Activated T-cell treated with anti-CD3 and anti-CD28 coated beads, Interleukin-2, amount 50 U/mL, for 1 hour (primary cell): ENCODE results near the gene TOGARAM1.

ENCODE experiments used
- DNase-seq: peaks from one replicate; pipeline ENCODE4 v3.0.0-alpha.2; 2020

Gene TOGARAM1

DNA sequence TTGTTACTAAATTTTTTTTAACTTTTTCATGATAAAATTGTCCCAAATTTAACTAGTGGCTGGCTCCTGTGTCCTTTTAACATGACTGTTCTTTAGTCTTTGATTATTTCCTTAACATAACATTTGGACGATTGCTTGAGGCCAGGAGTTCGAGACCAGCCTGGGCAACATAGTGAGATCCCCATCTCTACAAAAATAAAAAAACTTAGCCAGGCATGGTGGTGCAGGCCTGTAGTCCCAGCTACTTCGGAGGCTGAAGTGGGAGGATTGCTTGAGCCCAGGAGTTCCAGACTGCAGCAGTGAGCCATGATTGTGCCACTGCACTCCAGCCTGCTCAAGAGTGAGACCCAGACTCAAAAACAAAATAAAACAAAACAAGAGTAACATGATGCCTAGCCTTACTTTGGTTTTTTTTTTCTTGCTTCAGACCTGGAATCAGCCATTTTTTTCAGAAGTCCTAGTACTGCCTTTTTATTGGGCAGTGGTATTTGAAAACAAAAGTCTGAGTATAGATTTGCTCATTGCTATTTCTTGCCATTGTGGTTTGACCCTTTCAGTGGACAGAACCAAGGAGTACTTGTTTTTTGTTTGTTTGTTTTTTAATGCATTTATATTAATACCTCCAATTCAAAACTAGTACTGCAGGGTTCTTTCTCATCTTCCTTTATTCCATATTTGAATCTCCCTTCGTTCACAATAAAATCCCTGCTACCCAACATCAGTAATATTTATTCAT lies 4.8 kb downstream of the TOGARAM1 start:
- DNase-seq, result no peak

DNA sequence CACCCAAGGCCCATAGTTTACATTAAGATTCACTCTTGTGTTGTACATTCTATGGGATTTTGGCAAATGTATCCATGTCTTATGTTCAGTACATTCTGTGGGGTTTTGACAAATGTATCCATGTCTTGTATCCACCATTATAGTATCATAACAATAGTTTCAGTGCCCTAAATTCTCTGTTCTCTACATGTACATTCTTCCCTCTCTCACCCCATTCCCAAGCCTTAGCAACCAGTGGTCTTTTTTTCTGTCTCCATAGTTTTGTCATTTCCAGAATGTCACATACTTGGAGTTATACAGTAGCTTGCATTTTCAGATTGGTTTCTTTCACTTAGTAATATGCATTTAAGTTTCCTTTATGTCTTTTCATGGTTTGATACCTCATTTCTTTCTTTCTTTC lies 6.7 kb downstream of the TOGARAM1 start:
- no peak for DNase-seq

DNA sequence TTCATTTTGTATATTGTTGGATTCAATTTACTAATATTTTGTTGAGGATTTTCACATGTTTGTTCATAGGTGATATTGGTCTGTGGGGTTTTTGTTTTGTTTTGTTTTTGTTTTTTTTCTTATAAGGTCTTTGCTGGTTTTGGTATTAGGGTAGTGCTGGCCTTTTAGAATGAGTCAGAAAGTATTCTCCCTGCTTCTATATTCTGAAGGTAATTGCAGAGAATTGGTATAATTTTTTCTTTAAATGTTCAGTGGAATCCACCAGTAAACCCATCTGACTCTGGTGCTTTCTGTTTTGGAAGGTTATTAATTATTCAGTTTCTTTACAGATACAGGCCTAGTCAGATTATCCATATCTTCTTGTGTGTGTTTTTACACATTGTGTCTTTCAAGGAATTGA lies 8.9 kb downstream of the TOGARAM1 start:
- no peak for DNase-seq

DNA sequence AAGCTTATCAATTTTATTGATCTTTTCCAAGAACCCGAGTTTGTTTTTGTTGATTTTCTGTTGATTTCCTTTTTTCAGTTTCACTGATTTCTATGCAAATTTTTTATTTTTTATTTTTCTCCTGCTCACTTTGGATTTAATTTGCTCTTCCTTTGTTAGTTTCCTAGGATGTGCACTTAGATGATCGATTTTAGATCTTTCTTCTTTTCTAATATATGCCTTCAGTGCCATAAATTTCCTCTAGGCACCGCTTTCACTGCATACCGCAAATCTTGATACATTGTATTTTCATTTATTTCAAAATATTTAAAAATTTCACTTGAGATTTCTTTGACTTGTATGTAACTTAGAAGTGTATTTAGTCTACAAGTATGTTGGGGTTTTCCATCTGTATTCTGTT lies 9.5 kb downstream of the TOGARAM1 start:
- no peak for DNase-seq

DNA sequence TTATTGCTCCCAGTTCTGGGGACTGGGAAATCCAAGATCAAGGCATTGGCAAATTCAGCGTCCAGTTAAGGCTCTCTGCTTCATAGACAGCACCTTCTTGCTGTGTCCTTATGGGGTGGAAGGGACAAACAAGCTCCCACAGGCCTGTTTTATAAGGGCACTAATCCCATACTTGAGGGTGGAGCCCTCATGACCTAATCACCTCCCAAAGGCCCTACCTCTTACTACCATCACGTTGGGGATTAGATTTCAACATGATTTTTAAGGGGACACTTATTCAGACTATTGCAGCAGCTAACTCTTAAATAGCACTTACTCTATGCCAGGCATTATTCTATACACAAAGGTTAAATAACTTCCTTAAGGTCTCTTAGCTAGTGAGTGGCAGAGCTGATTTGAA lies 17.3 kb downstream of the TOGARAM1 start:
- DNase-seq, result no peak

DNA sequence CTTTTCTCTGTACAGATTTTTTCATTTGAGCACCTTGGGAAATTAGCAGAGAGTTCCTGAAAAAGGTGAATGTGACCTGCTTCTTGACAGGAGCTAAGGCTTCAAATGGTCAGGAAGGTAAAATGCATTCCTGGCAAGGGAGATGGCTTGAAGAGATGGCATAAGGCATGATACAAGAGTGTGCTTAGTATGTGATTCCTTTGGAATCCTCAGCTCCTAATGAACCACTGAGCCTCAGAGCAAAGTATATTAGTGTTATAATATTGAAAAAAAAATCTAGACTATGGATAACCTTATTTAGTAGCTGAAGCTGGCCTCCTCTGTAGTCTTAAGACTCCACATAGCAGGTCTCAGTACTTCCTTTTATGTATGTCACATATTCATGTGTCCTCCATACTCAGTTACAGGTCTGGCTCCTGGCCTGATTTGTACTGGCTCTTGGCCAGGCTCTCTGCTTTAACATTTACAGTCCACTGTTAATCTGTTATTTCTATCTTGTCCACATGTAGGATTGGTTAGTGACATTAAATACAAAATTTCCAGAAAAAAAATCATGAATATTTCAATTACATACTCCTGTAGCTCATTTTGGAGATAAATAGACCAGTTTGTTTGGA lies 17.9 kb downstream of the TOGARAM1 start:
- no peak for DNase-seq

DNA sequence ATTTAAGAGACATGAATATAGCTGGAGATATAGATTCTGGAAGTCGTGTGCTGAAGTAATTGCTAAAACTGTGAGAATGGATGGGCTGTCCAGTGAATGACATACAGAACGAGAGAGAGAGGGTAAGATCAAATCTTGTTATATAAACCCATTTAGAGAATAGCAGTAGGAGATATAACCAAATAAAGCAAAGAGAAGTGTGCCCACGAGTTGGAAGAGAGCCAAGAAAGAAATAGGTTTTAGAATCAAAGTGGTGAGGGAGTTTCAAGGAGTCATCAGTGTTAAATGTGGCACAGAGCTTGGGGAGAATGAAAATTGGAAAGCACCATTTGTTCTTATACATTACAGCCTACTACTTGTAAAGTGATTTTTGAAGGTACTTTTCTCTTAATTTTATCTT lies 19.2 kb downstream of the TOGARAM1 start:
- no peak for DNase-seq

DNA sequence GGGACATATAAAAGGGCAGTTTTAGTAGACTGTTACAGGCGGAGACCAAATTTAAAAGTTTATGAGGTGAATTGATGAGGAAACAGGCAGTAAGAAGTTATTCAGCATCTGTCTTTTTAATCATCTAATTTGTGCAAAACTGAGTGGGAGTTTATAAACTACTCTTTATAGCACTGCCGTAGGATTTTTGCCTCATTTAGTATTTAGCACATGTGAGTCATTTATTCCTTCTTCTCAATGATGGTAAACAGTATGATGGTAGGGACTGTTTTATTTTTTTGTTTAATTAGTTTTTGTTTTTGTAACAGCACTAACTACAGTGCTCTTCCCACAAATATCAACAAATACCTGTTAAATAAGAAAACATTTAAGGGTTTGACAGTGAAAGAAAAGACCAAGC lies 20.6 kb downstream of the TOGARAM1 start:
- DNase-seq, result no peak

DNA sequence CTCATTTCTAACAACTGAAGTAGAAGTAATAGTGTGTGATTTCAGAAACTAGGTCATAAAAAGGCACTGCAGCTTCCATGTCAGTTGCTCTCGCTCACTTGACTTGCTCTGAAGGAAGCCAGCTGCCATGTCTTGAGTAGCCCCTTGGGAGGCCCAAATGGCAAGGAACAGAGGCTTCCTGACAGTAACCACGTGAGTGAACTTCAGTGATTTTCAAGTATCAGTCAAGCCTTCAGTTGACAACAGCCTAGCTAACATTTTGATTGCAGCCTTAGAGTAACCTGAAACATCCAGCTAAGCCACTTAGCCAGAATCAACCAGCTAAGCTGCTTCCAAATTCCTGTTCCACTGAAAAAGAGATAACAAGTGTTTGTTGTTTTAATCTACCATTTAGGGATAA lies 26.7 kb downstream of the TOGARAM1 start:
- no peak for DNase-seq

DNA sequence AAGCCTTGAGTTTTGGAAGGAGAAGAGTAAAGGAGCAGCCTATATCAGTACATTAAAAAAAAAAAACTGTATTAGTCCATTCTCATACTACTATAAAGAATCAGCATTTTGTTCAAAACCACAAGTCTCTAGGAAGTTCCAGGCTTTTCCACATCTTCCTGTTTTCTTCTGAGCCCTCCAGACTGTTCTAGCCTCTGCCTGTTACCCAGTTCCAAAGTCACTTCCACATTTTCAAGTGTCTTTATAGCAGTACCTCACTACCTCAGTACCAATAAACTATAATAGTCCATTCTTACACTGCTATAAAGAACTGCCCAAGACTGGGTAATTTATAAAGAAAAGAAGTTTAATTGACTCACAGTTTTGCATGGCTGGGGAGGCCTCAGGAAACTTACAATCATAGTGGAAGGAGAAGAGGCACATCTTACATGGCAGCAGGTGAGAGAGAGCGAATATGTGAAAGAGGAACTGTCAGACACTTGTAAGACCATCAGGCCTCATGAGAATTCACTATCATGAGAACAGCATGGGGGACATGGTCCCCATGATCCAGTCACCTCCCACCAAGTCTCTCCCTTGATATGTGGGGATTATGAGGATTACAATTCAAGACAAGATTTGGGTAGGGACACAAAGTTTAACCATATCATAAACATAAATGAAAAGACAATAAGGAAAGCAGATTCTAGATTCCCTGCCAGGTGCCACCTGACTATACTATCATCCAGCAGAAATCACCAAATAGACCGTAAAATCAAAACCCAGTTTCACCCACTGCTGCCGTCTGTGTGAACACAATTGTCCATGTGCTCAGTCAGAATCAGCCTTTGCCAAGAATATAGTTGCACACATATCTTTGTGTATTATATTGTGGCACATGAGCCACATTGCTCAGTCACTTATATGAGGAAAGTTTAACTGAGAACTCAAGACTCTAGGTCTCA lies 27.8 kb downstream of the TOGARAM1 start:
- no peak for DNase-seq

DNA sequence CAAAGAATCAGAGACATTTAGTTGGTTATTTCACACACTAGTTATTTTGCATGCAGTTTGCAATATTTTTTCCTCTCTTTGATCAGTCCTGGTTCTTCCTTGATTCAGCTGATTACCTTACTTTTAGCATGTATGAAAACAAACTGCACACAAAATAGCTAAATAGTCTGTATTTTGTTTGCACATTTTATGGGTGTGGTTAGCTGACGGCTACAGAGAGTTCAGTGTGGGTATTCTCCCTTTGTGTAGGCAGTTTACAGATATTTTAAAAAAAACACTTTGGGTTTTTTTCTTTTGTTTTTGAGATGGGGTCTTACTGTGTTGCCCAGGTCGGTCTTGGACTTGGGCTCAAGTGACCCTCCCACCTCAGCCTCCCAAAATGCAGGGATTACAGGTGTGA lies 28.5 kb downstream of the TOGARAM1 start:
- DNase-seq, result no peak

DNA sequence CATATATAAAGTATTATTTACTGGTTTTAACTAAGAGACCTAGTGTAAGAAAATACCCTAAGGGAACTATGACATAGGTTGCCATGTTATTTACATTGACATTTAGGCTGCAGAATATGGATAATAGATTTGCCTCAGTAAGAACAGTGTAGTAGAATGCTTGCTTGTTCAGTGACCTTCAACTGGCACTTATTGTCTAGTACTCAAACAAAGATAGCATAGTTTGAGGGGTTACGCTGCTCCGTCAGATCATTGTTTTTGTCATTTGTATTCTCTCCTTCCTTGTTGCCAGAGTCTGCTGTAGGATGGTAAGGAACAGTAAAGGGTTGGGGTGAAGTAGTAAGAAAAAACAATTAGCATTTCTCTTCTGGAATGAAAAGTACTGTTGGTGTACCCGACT lies 33.2 kb downstream of the TOGARAM1 start:
- no peak for DNase-seq

DNA sequence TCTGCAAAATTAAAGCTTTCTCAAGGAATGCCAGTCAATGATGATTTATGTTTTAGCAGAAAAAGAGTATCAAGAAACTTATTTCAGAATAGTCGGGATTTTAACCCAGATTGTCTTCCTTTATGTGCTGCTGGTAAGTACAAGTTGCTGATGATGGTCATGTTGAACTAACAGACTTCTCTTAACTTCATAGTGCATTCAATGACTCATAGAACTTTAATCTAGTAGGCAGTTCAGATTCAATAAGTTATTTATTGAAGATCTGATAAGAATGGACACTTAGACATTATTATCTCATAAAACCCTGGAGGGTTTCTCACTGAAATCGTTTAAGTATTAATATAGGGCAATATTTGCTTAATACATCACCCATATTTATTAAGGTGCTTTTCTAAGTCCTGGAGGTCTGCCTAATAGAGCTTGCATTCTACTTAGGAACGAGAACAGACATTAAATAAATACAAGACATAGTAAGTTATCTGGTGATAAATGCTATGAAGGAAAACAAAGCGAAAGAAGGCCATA lies 33.8 kb downstream of the TOGARAM1 start:
- DNase-seq, result no peak

DNA sequence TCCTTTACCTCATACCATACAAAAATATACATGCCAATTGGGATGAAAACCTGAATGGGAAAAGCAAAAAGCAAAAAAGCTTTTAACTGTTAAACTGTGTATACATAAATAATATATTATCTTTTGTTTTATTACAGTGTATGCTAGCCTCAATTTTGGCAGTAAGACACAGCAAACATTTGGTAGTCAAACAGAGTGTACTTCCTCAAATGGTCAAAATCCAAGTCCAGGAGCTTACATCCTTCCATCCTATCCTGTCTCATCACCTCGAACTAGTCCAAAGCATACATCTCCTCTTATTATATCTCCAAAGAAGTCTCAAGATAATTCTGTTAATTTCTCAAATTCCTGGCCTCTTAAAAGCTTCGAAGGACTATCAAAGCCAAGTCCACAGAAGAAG lies 41.9 kb downstream of the TOGARAM1 start:
- no peak for DNase-seq

DNA sequence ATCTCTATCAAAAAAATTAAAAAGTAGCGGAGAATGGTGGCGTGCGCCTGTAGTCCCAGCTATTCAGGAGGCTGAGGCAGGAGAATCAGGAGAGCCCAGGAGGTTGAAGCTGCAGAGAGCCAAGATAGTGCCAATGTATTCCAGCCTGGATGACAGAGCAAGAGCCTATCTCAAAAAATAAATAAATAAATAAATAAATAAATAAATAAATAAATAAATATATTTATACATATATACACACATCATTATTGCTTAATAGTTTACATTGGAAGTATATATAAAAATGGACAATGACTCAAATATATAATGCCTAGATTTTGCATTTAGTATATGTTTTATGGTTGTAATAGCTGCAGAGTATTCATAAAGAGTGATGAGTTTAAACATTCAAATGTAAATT lies 53.1 kb downstream of the TOGARAM1 start:
- no peak for DNase-seq

DNA sequence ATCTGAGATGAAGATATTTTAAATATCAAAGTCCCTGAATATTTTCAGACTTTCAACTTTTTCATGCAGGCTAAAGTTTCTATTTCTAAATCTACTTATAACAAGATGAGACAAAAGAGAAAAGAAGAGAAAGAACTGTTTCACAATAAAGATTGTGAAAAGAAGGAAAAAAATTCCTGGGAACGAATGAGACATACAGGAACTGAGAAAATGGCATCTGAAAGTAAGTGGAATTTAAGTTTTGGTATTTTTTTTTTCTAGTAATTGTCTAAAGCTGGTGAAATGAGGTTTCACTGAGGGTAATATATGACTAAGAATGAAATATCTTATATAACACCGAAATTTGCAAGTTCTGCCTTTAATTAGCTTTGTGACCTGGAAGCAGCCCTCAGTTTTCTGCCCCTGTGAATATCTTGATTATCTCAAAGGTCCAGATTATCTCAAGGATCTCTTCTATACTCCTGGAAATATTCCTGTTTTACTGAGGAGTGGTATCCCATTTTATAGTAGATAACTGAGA lies 66.2 kb downstream of the TOGARAM1 start:
- no peak for DNase-seq

DNA sequence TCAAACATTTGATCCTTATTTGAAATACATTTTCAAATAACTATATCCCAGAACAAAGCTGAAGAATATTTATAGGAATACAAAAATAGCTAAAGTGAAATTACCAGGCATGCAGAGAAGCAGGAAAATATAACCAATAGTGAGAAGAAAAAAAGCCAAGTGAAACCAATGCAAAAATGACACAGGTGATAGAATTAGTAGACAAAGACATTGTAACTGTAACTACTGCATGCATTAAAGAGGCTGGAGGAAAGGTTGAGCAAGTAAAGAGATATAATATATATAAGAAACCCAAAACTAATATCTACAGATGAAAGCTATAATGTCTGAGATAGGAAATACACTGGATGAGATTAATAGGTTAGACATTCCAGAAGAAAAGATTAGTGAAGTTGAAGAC lies 72.7 kb downstream of the TOGARAM1 start:
- no peak for DNase-seq

DNA sequence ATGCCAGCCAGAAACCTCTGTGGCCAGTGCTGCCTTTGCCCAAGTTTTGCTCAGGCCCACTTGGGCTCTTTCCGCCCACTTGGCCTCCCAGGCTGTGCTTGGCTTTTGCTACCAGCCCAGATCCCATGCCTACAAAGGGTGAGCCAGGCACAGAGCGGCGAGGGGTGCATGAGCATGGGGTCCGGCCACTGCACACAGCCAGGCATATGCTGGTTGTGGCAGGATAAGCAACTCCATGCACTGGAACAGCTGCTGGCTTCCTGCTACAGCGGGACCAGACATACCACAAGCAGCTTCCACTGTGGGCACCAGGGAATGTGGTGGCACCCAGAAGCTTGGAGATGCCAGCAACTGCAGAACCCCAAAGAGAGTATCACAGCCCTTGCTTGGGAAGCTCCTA lies 76.3 kb downstream of the TOGARAM1 start:
- no peak for DNase-seq

DNA sequence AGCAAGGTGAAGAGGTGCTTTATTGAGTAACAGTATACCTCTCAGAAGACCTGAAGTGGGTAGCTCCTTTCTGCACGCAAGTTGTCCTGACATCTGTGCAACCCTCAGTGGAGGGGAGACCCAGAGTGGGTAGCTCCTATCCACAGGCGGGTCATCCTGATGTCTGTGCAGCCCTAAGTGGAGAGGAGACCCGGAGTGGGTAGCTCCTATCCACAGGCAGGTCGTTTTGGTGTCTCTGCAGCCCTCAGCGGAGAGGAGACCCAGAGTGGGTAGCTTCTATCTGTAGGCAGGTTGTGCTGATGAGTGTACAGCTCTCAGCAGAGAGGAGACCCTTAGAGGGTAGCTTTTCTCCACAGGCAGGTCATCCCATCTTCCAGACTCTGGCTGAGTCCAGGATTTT lies 76.9 kb downstream of the TOGARAM1 start:
- DNase-seq, result no peak

DNA sequence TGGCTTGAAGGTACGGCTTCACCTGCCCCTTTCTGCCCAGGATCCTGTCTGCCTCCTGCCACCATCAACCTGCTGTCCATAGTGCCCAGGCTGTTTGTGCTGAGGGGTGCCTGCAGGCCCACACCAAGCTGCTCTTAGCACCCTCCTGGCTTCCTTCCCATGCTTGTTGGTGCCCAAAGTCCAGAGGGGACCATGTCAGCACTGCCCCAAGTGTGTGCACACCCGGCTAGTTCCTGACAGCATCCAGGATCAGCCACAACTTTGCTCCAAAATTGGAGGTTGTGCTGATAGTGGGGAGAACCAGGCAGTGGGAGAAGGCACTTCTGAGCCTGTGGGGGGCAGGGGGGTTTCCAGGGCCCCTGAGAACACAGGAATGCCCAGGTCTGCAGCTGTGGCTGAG lies 77.4 kb downstream of the TOGARAM1 start:
- no peak for DNase-seq

DNA sequence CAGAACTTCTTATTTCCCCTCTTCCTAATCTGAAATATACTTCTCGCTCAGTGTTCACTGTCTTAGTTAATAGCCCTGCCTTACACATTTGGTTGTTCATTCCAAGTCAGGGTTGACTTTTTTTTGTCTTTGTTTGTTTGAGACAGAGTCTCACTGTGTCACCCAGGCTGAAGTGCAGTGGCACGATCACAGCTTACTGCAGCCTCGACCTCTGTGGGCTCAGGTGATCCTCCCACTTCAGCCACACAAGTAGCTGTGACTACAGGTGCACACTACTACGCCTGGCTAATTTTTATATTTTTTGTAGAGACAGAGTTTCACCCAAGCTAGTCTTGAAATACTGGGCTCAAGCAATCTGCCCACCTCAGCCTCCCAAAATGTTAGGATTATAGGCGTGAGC lies 79.7 kb downstream of the TOGARAM1 start:
- DNase-seq, result no peak

DNA sequence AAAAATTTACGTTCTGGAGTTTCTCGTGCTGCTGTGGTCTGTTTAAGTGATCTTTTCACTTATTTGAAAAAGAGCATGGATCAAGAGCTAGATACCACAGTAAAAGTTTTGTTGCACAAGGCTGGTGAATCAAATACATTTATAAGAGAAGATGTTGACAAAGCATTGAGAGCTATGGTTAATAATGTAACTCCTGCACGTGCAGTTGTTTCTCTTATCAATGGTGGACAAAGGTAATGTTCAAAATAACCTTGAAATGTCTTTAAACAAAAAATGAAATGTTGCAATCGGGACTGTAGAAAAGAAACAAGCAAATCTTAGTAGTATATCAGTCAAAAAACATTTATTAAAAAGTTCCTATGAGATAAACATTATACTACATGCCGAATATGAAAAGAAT lies 82.6 kb downstream of the TOGARAM1 start:
- DNase-seq, result no peak

DNA sequence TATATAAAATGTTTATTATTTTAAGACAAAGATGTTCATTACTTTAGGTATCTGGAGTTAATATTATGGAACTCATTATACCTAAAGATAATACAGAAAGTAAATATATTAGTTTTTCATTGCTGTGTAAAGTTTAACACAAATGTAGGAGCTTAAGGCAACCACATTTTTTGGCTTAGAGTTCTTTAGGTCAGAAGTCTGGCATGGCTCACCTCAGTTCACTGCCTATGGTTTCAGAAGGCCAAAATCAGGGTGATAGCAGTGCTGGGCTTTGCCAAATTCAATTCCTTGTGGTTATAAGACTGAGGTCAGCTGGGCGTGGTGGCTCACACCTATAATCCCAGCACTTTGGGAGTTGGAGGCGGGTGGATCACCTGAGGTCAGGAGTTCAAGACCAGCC lies 86.4 kb downstream of the TOGARAM1 start:
- no peak for DNase-seq
